Neural progenitor cell (in vitro differentiated cells): ENCODE data around the gene SOX5.

ENCODE experiments used
- EZH2 ChIP-seq: fragments of 200-600 bp; sonication (generic); IDR thresholded peaks from 2 replicates; pipeline ENCODE4 v1.6.1; 2017; ENCODE audit warnings: antibody characterized with exemption, mild to moderate bottlenecking, moderate library complexity
- EZH2phosphoT487 ChIP-seq: fragments of 200-600 bp; sonication (generic); IDR thresholded peaks from 2 replicates; pipeline ENCODE4 v1.6.1; 2017; ENCODE audit warnings: antibody characterized with exemption
- TF ChIP-seq, protein P1 (sequence below): fragments of 200-600 bp; sonication (generic); IDR thresholded peaks from 2 replicates; pipeline ENCODE4 v1.5.1; 2017; ENCODE audit warnings: antibody characterized with exemption, mild to moderate bottlenecking

DNA sequence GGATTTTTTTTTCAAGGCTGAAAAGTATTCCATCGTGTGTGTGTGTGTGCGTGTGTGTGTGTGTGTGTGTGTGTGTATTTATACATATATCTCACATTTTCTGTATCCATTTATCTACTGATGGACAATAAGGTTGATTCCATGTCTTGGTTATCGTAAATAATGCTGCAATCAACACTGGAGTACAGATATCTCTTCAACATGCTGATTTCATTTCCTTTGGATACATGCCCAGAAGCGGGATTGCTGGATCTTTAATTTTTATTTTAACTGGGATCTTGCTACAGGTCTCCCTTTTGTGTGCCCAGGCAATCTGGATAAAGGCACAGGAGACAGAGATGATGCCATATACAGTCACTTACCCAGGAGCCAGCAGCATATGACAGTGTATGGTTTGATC is 338.1 kb downstream of the SOX5 start:
- TF ChIP-seq, protein P1, sequence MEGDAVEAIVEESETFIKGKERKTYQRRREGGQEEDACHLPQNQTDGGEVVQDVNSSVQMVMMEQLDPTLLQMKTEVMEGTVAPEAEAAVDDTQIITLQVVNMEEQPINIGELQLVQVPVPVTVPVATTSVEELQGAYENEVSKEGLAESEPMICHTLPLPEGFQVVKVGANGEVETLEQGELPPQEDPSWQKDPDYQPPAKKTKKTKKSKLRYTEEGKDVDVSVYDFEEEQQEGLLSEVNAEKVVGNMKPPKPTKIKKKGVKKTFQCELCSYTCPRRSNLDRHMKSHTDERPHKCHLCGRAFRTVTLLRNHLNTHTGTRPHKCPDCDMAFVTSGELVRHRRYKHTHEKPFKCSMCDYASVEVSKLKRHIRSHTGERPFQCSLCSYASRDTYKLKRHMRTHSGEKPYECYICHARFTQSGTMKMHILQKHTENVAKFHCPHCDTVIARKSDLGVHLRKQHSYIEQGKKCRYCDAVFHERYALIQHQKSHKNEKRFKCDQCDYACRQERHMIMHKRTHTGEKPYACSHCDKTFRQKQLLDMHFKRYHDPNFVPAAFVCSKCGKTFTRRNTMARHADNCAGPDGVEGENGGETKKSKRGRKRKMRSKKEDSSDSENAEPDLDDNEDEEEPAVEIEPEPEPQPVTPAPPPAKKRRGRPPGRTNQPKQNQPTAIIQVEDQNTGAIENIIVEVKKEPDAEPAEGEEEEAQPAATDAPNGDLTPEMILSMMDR = no peak
- TF ChIP-seq EZH2 (no peak), EZH2phosphoT487 (no peak)
